Body of pancreas (tissue), 4 donors: Measurements from ENCODE around the gene PGM1. TPM values are rescaled to one million over a fixed set of nuclear protein-coding genes. Genes with fewer than 3 reads are reported as not detected.

Experiments used
- ATAC-seq: fragments of 150-250 bp; one replicate; pipeline ENCODE4 v1.9.1; 2016
- DNase-seq, 4 donors: peaks; one replicate each; pipeline ENCODE4 v3.0.0-alpha.2; 2019
- H3K27ac ChIP-seq, 4 donors: fragments of 200-600 bp; sonication (generic); 1 replicate in 3 of 4; 2 replicates in 1 of 4; pipeline versions ENCODE4 v1.5.1 to v1.6.1; 2016 to 2019; ENCODE audit warnings: mild to moderate bottlenecking in 1 of 4, mixed read lengths in 1 of 4, moderate library complexity in 1 of 4
- H3K27me3 ChIP-seq, 2 donors: fragments of 200-600 bp; sonication (generic); one replicate each; pipeline ENCODE4 v1.6.0; 2016; ENCODE audit warnings: mild to moderate bottlenecking in 1 of 2
- H3K36me3 ChIP-seq, 2 donors: fragments of 200-600 bp; sonication (generic); replicated peaks in 1 of 2; 2 replicates each; pipeline ENCODE4 v1.5.1; 2016; ENCODE audit warnings: low read depth in 2 of 2; ENCODE audit not compliant: insufficient read depth in 1 of 2
- H3K4me1 ChIP-seq: fragments of 200-600 bp; sonication (generic); one replicate; pipeline ENCODE4 v1.6.0; 2016
- H3K4me3 ChIP-seq, 2 donors: fragments of 200-600 bp; sonication (generic); 1 replicate in 1 of 2; 2 replicates in 1 of 2; pipeline ENCODE4 v1.5.1; 2016 to 2019
- H3K9me3 ChIP-seq, 3 donors: fragments of 200-600 bp; sonication (generic); 1 replicate in 2 of 3; 2 replicates in 1 of 3; pipeline ENCODE4 v1.5.1; 2016
- CTCF ChIP-seq, 7 experiments: fragments of 450-650 bp in 4 of 7; fragments of 200-600 bp in 3 of 7; sonication (generic) in 3 of 7; IDR thresholded peaks; one replicate each; pipeline ENCODE4 v1.5.1; 2016 to 2019; ENCODE audit warnings: antibody characterized with exemption in 7 of 7
- POLR2A ChIP-seq, 3 donors: fragments of 450-650 bp; IDR thresholded peaks; one replicate each; pipeline ENCODE4 v1.6.1; 2016; ENCODE audit warnings: antibody characterized with exemption in 3 of 3, mild to moderate bottlenecking in 2 of 3
- WGBS, 2 donors: methylation state at CpG; one replicate each; pipeline ENCODE4 v1.1.5; 2017; 5-methylcytosine and 5-hydroxymethylcytosine counted together
- intact Hi-C: fragments of 100-400 bp; cut with DNase I; formaldehyde crosslinking; loops from one replicate; pipeline ENCODE4 v1.15.1; 2023
- total RNA-seq, 2 donors: library from RNA; depleted of rRNA; stranded (reverse); fragments of >200 nt; gene quantifications; one replicate each; pipeline ENCODE4 v1.1.0, GENCODE V29; 2016

Gene PGM1
- total RNA-seq, 2 donors from 2014 or later: 68.5 to 123 TPM

- DNase-seq (no peak), ATAC-seq (no peak)
- H3K27ac ChIP-seq: peak overlapping the region in 2 of 4 donors; percentile 14 to 55
- H3K4me1 ChIP-seq: no peaks in the 10 kb centered on the region
- peaks cover 0 to 5% of the 10 kb centered on the region in 2 donors for H3K36me3 ChIP-seq
- 94 to 98% methylated on average over 4 of the region's 4 CpGs for WGBS, 2 donors
- TF ChIP-seq CTCF (IDR thresholded peaks at IDR 0.05) (no peak), POLR2A (IDR thresholded peaks at IDR 0.05) (no peak)
- intact Hi-C loops: no loop called here
- no peak overlapping the region for H3K4me3 ChIP-seq
- H3K9me3 ChIP-seq: no peaks in the 10 kb centered on the region
- no peaks in the 10 kb centered on the region for H3K27me3 ChIP-seq
Measured at GRCh38 chr1:63662841-63663240, 69.6 kb downstream of the PGM1 start.

- TF ChIP-seq POLR2A (IDR thresholded peaks at IDR 0.05) (no peak), CTCF (IDR thresholded peaks at IDR 0.05) (no peak)
- Histone ChIP-seq H3K4me1 (peaks cover 1% of the 10 kb centered on the region), H3K9me3 (no peaks in the 10 kb centered on the region), H3K36me3 (peaks cover 0 to 5% of the 10 kb centered on the region in 2 donors), H3K27ac (peak overlapping the region in 2 of 4 donors; percentile 14 to 55), H3K27me3 (no peaks in the 10 kb centered on the region), H3K4me3 (no peak overlapping the region)
- intact Hi-C loops: no loop called here
- WGBS, 2 donors: 75 to 84% methylated on average over 3 of the region's 3 CpGs
- DNase-seq (no peak), ATAC-seq (peak; percentile 40)
Measured at GRCh38 chr1:63663301-63663700, 70.1 kb downstream of the PGM1 start.

- H3K9me3 ChIP-seq: no peaks in the 10 kb centered on the region
- H3K4me1 ChIP-seq: peaks cover 7% of the 10 kb centered on the region
- TF ChIP-seq POLR2A (IDR thresholded peaks at IDR 0.05) (no peak), CTCF (IDR thresholded peaks at IDR 0.05) (no peak)
- no peak overlapping the region for H3K27ac ChIP-seq
- ATAC-seq (no peak), DNase-seq (no peak)
- 90 to 94% methylated on average over 5 of the region's 5 CpGs for WGBS, 2 donors
- intact Hi-C loops: no loop called here
- no peak overlapping the region for H3K4me3 ChIP-seq
- H3K36me3 ChIP-seq: peaks cover 0 to 5% of the 10 kb centered on the region in 2 donors
- H3K27me3 ChIP-seq: no peaks in the 10 kb centered on the region
Measured at GRCh38 chr1:63663873-63664272, 70.7 kb downstream of the PGM1 start.

- no peak overlapping the region for H3K4me3 ChIP-seq
- intact Hi-C loops: no loop called here
- H3K27ac ChIP-seq: no peak overlapping the region
- DNase-seq (no peak), ATAC-seq (no peak)
- 86 to 100% methylated on average over 2 of the region's 2 CpGs for WGBS, 2 donors
- H3K4me1 ChIP-seq: peaks cover 16% of the 10 kb centered on the region
- no peaks in the 10 kb centered on the region for H3K9me3 ChIP-seq
- H3K36me3 ChIP-seq: peaks cover 0 to 1% of the 10 kb centered on the region in 2 donors
- no peaks in the 10 kb centered on the region for H3K27me3 ChIP-seq
- no peak for TF ChIP-seq POLR2A (IDR thresholded peaks at IDR 0.05)
- no peak for TF ChIP-seq CTCF (IDR thresholded peaks at IDR 0.05)
Measured at GRCh38 chr1:63664742-63665141, 71.5 kb downstream of the PGM1 start.

- Histone ChIP-seq H3K4me3 (no peak overlapping the region), H3K36me3 (no peaks in the 10 kb centered on the region), H3K27me3 (no peaks in the 10 kb centered on the region), H3K4me1 (peaks cover 23% of the 10 kb centered on the region), H3K9me3 (no peaks in the 10 kb centered on the region), H3K27ac (no peak overlapping the region)
- TF ChIP-seq CTCF (IDR thresholded peaks at IDR 0.05) (no peak), POLR2A (IDR thresholded peaks at IDR 0.05) (no peak)
- WGBS, 2 donors: 89 to 100% methylated on average over 1 to 3 of the region's 3 CpGs
- DNase-seq (no peak), ATAC-seq (no peak)
- intact Hi-C loops: no loop called here
Measured at GRCh38 chr1:63665410-63665809, 72.2 kb downstream of the PGM1 start.
